ENCODE results near the gene TMEM178A.
"Not testable (repeated sequence)": the region's sequence is repeated elsewhere in the genome, so short reads cannot be mapped to it uniquely, and the experiment has no call there.

The TMEM178A gene

DNA sequence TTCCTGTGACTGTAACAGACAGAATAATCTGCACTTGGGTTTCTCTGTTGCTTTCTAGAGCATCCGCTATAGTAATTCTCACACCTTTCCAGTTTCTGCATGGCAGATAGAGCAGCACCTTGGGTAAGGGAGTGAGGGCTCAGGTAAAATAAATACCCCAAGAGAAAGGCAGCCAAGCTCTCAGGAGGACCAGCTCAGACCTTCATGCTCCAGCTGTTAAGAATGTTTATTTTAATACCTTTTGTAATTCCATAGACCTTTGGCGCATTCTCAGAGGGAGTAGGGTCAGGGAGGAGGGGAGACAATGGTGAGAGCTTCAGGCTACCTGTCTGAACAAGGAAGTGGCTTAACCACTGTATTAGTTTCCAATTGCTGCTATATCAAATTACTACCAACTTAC is 16.2 kb upstream of the TMEM178A start:
- DNase-seq, result no peak

DNA sequence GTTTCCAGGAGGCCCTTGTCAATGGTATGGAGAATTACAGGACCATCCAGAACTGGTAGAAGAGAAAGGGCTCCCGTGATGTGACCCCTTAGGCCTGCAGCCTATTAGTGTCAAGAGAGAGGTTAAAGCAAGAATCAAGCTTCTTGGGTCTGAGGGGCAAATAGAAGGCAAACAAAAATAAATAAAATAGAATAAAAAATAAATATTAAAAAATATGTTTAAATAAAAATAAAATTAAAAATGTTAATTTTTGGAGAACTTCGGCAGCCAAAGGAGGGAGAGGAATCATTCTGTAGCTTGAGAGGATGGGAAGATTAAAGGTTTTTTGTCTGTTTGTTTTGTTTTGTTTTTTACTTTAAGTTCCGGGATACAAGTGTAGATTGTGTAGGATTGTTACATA is 15.2 kb upstream of the TMEM178A start:
- no peak for DNase-seq

DNA sequence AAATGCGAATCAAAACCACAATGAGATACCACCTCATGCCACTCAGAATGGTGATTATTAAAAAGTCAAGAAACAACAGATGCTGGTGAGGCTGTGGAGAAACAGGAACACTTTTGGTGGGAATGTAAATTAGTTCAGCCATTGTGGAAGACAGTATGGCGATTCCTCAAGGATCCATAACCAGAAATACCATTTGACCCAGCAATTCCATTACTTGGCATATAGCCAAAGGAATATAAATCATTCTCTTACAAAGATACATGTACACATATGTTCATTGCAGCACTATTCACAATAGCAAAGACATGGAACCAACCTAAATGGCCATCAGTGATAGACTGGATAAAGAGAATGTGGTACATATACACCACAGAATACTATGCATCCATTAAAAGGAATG is 9.5 kb upstream of the TMEM178A start:
- DNase-seq, result not testable (repeated sequence)

DNA sequence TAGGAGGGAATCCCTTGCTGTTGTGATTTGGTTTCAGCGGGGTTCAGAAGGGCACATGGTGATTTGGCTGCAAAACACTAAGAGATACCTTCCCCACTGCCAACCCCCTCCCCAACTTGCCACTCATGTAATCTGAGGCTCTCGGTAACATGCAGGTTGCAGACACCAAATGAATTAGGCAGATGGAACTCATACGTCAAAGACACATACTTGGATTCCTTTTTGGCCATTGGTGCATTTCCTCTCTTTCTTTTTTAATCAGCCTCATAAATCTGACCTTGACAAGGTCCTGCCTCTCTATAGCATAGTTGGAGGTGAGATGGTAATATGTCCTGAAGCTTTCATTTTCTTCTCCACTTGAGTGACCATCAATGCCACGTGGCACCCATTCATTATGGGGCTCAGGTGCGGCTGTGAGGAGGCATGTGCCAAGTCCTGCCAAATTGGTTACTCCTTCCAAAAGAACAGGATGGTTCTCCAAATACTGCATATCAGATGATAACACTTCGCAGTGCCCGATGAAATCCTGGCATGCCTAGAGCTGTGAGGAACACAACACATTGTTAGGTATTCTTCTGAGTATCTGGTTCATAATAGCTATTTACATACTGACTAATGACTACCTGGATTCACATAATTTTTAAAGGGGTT is 8.3 kb upstream of the TMEM178A start:
- no peak for DNase-seq

DNA sequence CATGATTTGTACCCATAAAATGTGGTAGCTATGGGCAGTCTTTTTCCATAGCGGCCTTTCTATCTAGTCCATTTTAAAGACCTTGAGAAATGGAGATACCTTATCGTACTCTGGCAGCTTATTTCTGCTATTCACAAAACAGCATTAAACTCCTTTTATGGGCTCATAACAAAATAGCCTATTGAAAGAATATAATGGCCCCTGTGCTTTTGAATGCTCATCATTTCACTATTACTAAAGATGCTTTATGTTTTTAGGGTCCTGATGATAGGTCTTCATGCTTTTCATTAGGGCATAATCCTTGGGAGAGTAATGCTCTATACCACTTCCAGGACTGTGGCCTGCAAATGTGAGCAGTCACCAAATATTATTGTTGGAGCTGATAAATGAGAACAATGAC is 7.3 kb upstream of the TMEM178A start:
- no peak for DNase-seq

DNA sequence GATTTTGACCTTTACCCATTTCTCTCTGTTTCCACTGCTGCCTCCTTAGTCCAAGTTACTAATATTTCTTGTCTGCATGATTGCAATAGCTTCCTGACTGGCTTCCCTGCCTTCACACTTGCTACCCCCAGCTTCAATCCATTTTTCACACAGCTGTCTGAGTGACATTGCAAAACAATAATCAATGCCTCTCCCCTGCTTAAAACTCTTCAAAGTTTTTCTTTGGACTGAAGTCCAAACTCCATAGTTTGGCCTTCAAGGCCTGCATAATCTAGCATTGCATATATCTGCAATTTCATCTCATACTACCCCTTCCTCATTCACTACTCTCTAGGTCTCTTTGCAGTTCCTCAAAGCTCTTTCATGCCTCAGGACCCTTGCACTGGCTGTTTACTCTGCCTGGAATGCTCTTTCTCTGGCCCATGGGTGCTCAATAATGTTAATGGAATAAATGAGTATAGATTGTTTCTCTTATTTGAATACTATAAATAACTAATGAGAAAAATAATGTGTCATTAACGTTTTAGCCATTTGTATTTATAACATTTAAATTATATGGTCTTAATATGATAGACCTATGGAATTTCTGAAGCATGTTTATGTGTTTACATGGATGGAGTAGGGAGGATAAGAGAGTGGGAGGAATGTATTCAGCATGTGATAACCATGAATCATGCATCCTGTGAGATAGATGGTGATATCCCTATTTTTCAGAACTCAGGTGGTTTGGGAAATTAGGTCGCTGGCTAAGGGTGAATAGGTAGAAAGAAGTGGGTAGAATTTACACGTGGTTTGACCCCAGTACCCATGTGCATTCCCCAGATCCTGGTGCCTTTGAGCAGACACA is 5.7 kb upstream of the TMEM178A start:
- DNase-seq, result no peak

DNA sequence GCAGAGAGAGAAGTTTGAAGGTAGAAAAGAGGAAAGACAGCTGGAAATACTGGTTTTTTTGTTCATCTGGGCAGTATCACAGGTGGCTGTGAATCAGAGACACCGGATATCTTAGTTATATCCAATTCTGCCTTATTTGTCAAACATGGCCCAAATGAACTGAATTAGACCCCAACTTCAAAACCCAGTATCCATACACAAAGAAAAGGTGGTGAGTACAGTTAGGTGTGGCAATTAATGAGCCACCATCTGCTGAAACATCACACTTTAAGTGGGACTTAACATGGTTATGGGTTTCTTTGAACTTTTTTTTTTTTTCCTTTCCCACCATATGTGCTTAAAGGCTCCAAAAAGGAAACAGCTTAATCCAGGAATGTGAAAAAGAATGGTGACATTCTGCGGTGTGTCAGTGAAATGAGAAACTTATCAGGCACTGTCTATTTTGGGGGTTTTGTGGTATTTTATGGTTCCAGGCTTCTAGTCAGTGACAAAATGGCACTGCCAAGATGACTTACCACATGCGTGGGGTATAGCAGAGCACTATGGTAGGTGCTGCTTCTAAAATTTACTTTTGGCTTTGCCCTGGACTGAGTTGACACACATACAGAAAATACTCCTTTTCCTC is 5.0 kb upstream of the TMEM178A start:
- no peak for DNase-seq

DNA sequence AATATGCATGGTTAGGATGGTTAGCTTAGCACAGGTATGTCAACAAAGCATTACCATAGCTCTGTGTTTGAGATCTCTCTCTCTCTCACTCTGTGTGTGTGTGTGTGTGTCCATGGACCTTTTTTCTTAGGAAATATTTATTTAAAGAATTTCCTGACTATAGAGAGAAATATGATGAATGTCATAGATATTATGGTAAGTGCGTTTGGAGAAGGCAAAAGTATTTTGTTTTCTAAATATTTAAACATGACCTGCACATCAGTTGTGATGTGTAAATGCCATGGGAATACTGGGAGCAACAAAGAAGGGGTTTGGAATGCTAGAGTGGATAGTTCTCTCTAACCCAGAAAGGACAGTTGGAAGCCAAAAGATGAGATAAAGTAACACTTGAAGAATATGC is 3.9 kb upstream of the TMEM178A start:
- no peak for DNase-seq

DNA sequence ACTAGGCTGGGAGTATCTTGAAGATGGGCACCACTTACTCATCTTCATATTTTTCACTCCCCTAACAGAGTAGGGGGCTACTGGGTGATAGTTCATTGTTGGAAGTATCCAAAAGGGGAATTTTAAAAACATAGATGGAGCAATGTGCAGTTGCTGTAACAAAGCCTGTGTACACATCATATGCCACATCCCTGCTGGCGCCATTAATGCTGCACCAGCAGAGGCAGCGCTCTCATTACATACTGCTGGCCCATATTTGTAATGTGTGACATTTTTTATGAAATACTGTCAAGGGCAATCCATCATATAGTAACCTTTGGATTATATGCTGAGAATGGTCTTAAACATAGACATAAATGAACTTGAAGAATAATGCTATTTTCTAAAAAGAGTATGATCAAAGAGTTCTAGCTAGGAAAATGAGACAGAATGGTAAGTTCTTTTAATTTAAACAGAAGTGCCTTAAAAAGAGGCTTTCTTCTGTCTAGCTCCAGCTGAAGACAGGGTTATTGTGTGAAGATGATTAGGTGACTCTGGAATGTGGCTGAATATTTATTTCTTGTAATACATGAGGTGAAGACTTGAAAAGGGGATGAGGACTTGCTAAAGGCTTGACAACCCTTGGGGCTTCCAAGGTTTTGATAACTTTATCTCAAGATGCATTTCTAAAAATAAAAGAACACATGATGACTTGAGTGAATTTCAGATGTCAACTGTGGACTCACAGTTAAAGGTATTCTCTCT is 2.4 kb upstream of the TMEM178A start:
- no peak for DNase-seq

DNA sequence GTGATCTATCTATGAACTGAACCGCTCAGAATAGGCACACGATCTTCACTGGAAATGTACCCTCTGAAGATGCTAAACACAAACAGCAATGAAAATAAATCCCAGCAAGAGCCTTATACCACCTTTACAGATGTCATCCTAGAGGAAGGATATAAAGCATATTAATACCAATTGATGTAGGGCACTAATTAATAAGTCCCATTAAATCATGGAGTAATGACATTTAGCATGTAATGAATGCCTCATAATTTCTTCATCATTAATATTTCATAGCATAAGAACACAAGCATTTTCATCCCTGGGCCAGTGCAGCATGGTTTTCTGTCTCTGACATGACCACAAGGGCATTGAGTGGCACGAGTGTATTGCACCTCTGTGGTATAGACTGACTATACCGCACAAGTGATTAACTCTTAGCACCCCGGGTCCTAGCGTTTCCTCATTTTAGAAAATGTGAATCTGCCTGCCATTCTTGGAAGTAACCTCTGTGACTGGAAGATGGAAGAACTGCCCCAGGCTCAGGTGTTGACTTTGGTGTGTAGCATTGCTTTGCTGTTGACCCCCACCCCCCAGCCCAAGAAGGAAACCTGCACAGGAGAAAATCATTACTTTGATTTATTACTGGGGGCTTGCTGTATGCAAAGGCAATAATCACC is 1.4 kb upstream of the TMEM178A start:
- DNase-seq, result no peak

DNA sequence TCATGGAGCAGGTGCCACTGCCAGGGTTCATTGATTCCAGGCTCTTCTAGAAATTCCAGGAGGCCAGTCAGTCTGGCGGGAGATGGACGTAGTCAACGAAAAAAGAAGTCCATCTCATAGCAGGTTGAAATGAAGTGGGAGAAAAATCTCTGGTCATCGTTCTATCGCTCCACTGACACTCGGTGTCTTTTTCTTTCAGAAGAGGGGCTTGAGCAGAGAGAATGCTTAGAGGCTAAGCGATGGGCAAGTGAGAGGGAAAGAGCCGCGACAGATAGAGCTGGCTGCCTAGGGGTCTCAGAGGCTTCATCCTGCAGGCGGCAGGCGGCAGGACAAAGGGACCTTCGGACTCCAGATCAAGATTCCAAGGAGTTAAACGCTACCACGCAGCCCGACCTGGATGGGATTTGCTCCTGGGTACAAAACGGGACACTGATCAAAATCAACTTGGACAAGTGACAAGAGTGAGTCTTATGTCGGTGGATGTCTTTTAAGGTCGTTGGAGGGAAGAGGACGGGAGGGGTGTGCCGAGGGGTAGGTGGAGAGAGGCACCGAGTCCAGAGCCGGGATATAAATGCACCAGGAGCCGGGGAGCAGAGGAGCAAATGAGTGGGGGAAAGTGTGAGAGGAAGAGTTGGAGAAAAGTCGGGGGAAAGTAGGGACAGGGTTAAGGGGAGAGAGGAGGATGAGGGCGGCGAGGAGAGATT is 677 bp upstream of the TMEM178A start:
- DNase-seq, result no peak

DNA sequence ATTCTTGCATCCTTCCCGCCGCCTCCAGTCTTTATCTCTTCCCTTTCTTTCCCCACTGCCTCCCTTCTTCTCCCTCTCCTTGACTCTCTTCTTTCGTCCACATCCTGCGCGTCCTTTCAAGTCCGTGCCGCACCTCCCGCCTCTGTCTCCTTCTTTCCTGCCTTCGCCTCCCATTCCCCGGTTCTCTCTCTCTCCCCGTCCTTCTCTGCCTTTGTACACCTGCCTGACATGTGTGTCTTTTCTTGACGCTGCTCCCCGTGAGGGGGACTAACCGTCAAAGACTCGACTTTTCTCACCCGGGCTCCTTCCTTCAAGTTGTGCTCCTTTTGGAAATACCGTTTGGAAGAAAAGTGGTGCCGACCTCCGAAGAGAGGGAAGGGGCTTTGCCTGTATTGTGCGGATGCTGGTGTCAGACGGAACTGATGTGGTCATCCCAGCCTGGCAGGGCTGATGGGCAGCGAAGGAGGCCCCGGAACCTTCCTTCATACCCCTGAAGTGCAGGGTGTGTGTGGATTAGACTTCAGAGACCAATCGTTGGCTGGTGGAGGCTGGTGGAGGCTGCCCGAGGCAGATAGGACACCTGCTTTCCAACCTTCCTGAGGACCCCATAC is 879 bp downstream of the TMEM178A start:
- no peak for DNase-seq

DNA sequence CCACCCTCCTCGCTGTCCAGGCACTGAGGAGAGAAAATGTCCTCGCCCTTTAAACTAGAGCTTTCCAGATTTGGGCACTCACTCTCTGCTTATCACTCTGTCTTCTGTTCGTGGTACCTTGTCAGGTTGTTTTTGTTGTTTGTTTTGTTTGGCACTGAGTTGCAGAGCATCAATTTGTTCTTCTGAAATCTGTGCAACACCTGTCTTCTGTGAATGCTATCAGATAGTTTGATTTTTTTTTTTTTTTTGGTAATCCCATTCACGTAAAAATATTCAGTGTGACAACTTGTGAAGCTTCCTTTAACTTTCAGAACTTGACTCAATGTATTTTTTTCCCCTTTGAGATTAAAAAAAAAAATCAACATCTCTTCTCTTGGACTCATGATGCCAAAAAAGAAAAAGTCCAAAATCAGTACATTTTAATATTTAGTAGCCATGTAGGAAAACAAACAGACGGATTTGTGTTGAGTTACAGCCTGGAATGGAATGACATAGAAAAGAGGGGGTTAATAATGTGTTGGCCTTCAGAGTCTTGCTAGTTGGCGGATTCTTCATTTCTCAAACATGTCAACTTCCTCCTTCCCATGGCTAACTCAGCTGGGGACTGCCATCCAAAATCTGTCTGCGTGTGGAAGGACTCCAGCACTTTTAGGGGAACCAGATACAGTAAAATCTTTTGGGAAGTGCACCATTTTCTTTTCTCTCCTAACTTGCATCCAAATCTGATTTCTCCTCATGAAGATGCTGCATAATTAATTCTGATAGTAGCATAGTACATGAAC is 1.6 kb downstream of the TMEM178A start:
- no peak for DNase-seq

DNA sequence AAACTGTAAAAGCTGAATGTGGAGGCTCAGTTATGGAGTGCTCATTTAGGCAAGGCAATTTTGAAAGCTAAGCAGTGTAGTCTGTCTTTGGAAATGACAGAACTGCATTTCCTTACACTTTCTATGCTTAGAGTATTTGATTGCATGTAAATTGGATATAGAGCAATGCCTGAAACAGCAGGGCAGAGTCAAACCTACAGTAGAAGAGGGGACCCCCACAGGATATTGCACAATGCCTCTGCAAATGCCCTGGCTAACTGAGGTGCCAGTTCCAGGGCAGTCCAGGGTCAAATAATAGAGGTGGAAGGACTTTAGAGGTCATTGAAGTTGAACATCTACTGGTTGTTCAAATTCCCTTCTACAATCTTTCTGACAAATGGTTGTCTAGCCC is 2.2 kb downstream of the TMEM178A start:
- DNase-seq, result no peak

DNA sequence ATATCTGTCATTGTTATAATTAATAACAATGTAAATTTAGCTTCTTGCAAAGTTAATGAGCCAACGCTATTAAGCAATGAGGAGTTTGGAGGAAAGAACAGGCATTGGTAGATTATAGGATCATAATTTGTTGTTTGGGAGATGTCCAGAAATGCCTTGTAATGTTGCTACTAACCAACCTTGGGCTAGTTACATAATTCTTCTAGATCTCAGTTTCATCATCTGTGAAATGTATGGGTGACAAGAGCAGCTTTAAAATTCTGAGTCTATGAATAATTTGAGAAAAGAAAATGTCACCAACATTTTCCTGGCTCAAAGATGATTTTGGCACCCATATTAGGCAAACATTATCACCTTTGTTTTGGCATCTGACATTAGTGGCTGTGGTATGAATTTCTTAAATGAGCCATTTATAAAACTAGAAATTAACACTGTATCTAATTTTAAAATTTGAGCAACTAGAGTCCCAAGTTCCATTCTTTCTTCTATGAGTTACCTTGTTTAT is 2.9 kb downstream of the TMEM178A start:
- no peak for DNase-seq

DNA sequence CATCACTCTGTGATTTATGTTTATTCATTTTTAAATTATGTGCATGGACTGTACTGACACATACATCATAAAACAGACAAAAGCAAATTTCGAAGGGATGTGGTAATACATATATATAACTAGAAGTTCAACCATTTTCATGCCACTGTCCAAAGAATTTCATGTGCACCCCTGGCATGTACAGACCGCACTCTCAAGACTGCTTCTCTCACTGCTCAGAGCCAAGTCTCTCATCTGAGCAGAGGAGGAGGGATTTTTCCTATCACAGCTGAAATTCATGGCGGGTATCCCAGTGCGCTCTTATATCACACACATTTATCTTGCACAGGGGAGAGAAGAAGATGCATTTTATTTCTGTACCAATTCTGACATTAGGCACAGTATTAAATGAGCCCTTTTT is 5.9 kb downstream of the TMEM178A start:
- no peak for DNase-seq

DNA sequence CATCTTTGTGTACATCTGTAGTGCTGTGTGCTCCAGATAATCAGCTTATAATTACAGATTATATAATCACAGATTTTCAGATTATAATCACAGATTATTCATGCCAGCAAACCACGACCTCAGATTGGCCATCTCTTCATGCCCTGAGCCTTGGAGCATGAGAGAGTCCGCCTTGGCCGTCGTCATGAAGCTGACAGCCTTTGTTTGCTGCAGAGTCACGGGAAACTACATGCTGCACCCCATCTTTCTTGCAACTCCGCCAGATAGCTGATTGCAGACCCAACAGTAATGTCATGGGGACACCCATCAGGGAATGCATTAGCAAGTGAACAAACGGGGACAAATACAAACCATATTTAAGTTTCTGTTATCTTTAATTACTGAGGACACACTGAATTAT is 7.3 kb downstream of the TMEM178A start:
- DNase-seq, result no peak

DNA sequence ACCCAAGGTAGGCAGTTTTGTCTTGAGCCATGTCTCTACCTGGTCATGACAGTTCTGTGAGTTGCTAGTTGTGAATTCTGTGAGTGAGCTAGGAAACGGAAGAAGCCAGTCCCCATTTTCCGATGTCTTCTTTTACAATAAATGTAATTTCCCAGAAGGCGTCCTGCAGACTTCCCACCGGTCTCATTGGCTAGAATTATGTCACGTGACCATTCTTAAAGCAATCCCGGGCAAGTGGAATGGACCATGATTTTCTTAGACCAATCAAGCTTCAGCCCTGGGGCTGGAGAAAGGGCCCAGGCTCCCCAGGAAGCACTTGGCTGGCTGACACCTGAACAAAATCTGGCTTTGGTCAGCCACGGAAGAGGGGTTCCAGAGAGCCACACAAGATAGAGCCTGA is 10.6 kb downstream of the TMEM178A start:
- no peak for DNase-seq

DNA sequence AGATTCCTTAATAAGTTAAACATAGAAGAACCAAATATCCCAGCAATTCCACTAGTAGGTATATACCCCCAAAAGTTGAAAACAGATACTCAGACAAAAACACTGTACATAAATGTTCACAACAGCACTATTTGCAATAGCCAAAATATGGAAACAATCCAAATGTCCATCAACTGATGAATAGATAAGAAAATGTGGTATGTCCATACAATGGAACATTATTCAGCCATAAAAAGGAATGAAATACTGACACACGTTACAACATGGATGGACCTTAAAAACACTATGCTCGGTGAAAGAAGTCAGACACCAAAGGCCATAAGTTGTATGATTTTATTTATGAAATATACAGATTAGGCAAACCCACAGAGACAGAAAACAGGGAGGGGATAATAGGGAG is 12.5 kb downstream of the TMEM178A start:
- DNase-seq, result no peak

DNA sequence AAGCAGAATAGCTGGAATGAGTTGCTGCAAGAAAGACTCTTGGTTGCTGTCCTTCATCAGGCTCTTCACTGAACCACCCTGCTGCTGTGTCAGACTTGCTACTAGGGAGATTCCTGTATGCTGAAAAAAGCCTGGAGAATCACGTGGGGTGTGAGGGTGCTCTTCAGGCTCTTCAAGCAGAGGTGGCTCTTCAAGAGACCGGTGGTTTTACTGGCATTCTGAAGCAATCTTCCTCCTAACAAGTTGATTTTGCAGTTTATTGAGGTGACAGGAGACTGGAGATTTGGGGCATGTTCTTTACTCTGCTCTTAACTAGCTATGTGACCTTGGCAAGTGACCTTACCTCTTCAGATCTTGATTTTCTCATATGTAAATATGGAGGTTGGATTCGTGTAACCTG is 14.1 kb downstream of the TMEM178A start:
- no peak for DNase-seq

Data from NCI-H1694 (cell line).